LoVo (cell line): ENCODE data around the gene U2SURP.
"Not testable (repeated sequence)": the region's sequence is repeated elsewhere in the genome, so short reads cannot be mapped to it uniquely, and the experiment has no call there.

Source experiments
- DNase-seq: peaks from one replicate; pipeline ENCODE4 v3.0.0-alpha.2; 2016; ENCODE audit warnings: low spot score

The U2SURP gene

DNA sequence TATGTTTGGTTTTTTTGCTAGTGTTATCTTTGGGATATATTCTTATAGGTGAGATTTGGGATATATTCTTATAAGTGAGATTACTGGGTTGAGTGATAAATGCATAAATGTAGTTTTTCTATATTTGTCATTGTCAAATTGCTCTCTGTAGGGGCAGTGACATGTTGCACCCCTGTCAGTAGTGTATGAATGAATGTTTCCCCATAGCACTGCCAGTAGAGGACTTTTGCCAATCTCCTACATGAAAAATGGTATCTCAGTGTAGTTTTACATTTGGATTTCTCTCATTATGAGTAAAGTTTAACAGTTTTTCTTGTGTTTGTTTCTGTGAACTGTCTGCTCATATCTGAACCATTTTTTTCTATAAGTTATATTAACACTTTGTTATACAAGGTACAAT lies 13.6 kb downstream of the U2SURP start:
- no peak for DNase-seq

DNA sequence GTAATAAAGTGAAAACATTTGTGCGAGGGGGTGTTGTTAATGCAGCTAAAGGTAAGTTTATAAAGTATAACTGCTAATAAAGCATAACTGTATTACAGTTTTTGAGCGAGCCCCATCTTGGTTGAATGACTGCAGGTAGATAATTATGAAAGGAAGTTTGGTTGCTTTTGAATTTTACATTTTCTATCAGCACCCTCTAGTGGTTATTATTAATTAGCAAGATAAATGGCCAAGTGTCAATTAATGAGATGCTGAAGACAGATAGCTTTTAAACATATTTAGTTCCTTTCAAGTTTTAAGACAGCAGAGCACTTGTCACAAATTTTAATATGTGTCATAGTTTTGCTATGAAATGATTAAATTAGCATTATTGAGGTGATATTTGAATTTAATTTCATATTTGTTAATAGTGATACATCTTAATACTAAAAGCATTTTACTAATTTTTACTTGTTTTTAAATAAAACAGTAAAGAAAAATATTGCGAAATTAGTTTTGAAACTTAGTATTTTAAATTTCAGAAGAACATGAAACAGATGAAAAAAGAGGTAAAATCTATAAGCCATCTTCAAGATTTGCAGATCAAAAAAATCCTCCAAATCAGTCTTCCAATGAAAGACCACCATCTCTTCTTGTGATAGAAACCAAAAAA lies 15.1 kb downstream of the U2SURP start:
- peak; percentile 14 for DNase-seq

DNA sequence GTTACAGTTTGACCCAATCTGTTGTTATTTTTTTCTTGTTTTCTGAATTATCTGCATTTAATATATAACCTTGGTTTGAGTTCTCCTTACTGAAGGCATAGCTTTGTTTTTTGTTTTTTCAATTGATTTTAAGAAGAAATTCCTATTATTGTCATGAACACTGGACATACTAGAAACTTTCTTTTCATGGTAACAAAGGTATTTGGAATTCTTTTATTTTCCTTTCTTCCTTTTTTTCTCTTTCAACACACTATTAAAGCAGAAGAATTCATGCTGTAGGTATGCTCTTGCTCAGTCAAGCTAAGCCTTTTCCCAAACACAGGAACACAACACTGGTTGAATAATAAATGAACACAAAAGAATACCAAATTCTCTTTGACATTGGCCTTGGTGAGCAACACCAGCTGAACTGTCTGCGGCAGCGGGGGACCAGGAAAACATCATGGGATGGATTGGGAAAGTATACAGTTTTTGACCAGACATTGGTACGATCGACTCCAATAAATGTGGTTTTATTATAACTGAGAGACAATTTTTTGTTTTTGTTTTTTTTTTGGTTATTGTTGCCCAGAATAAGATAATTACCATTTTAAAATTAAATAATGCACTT lies 23.1 kb downstream of the U2SURP start:
- no peak for DNase-seq

DNA sequence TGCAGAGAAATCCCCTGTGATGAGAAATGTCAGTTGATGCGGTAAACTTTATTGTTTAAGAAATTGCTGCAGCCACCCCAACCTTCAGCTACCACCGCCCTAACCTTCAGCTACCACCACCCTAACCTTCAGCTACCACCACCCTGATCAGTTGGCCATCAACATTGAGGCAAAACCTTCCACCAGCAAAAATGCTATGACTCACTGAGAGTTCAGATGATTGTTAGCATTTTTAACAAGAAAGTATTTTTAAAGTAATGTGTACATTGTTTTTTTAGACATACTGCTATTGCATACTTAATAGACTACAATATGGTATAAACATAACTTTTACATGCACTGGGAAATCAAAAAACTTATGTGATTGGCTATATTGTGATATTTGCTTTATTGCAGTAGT lies 30.0 kb downstream of the U2SURP start:
- no peak for DNase-seq

DNA sequence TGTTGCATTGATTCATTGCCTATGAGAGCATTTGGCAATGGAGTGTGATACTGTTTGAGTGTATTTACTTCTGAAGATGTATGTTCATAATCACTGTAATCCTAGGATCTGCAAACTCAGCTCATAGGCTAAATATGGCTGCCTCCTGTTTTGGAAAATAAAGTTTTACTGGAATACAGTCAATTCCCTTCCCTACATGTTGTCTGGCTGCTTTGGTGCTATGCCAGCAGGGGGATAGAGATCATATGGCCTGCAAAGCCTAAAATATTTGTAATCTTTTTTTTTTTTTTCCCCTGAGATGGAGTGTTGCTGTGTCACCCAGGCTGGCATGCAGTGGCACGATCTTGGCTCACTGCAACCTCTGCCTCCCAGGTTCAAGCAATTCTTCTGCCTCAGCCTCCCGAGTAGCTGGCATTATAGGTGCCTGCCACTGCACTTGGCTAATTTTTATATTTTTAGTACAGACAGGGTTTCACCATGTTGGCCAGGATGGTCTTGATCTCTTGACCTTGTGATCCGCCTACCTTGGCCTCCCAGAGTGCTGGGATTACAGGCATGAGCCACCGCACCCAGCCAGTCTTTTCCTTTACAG lies 30.5 kb downstream of the U2SURP start:
- DNase-seq = not testable (repeated sequence)

DNA sequence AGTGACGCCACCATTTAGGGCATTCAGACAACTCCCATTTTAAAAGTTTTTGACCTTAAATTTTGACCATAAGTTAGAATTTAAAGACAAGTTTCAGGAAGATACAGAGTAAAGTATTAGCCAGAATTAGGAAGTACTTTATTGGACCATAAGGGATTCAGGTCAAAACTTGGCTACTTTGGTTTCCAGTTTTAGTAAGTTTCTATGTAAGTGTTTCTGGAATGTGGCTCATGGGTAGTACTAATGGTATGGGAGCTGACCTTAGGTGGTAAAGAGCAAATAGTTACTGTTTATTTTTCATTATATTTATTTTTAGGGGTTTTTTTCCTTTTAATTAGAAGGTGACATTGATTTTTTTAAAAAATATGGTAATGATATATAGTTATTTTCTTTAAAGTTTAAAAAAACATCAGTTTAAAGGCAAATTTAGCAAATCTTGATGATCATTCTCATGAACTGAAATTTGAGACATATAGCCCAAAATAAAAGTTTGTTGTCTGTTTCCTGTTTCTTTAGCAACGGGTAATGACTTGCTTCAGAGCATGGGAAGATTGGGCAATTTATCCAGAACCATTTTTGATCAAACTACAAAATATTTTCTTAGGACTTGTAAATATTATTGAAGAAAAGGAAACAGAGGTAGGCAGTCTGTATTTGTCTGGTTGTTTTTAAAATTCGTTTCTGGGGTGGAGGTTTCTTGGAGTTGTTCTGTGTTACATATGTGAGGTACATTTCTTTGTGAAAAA lies 34.3 kb downstream of the U2SURP start:
- DNase-seq = no peak

DNA sequence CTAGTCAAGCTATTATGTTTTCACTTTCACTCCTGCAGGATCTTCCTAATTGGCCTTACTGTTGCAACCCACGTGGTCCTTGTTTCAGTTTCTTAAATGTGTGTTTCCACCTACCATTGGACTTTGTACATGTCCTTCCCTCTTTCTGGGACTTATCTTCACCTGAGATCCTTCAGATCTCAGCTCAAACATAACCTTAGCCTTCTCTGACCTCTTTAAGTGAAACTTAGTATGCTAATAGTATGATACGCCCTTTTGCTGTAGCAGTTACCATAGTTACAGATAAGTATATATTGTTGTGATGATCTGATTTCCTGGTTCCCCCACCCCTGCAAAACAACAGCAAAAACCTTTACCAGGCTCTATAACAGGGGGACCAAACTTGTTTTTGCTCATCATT lies 35.2 kb downstream of the U2SURP start:
- no peak for DNase-seq

DNA sequence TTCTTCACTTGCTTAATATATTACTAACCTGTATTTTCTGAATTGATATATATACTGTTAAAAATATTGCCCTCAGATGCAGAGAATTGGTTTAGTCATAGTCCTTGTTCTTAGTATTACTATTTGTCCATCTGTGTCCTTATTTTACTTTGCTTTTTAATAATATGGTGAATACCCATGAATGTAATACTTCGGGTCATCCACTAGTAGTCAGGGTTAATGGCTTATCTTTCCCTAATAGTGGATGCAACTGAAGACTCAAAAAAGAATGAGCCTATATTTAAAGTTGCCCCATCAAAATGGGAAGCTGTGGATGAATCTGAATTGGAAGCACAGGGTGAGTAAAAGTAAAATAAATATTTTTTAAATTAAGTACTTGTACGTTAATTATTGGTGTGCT lies 36.5 kb downstream of the U2SURP start:
- DNase-seq = no peak

DNA sequence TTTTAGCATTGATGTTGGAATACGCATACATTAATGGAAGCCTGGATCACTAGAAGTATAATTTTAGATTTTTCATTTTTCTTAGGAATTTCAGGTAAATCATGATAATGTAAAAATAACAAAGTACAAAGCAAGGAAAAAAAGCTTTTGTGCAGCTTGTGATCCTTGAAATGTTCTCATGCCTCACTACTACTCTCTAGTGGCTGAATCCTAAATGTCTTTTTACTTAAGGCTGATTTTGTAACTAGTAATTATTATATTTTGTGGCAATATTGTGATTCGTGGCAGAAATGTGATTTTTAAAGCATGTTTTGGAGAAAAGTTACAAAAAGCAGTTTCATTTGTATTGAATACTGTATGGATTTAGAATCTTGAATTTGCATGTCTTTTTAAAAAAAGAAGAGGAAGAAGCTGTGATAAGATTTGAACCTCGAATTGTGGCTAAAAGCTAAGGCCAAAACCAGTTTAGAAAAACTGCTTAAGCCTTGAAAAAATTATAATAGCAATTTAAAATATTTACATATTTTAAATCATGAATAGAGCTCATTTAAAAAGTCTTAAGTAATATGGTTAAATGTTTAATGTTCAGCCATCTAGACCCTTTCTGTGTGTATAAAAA lies 39.0 kb downstream of the U2SURP start:
- no peak for DNase-seq

DNA sequence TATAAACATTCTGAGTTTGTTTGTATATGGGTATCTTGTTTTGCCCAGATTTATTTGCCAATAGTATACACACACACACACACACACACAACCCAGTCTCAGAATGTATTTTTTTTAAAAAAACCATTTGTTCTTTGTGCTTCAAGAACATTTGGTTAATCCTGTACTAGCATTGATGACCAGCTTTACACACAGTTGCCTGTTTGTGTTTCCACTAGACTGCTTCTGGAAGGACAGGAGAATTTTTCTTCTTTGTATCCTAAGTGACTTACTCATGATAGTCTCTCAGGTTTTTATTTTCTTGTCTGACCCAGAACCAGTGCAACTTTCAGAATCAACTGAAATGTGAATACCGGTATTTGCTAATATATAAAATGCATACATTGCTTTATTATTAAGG lies 40.5 kb downstream of the U2SURP start:
- no peak for DNase-seq

DNA sequence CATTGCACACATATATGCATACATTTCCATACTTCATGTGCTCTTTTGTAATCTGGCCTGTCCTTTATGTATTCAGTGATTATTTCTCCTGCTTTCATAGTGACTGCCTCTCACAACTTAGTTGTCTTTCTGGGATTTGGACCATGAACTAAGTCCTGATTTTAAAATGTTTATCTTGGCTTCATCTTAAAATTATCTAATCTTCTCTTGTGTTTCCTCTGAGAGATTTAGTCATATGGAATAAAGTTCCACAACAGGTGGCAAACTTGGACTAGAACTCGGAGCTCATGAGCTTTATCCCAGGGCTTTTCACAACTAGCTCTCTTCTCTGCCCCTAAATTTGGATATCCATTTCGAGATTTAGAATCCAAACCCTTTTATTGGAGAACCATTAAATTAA lies 44.3 kb downstream of the U2SURP start:
- DNase-seq = no peak

DNA sequence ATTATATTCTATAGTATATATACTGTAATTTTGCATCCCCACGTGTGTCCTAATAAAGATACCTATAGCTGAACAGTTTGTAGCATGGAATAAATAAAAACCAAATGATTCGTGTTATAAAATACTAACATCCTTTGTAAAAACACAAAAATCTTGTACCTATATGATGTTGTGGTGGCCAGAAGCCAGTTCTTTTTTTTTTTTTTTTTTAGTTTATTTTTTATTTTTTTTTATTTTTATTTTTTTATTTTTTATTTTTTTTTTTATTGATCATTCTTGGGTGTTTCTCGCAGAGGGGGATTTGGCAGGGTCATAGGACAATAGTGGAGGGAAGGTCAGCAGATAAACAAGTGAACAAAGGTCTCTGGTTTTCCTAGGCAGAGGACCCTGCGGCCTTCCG lies 44.7 kb downstream of the U2SURP start:
- DNase-seq = not testable (repeated sequence)

DNA sequence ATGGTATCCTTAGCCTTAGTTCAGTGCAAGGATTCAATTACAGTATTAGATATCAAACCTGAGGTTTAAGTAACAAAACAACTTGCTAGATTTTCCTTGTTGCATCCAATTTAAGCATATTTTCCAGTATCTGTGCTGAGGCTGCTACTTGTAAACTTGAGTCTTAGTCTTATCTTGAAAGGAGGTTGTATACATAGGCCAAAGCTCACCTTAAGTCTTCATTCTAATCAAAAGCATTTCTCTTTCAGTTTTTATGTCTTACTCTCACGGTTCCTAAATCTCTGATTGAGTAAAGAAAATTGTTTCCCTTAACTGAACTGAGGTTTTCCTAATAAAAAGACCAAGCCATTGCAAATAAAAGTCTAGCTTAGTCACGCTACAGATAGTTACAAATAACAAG lies 52.6 kb downstream of the U2SURP start:
- no peak for DNase-seq

DNA sequence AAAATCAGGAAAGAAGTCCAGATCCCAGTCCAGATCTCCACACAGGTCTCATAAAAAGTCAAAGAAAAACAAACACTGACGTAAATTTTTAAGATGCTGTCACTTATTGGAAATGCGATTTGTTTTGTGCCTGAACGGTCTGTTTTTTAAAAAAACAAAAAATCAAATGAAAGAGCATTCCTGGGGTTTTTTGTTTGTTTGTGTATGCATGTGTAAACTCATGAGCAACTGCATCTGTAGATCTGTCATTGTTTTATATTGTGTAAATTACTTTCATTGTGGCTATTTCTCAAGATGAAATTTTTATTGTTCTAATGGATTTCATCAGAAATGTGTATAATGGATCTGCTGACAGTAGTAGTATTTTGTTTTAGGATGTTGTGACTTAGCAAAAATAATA lies 55.0 kb downstream of the U2SURP start:
- DNase-seq = no peak

DNA sequence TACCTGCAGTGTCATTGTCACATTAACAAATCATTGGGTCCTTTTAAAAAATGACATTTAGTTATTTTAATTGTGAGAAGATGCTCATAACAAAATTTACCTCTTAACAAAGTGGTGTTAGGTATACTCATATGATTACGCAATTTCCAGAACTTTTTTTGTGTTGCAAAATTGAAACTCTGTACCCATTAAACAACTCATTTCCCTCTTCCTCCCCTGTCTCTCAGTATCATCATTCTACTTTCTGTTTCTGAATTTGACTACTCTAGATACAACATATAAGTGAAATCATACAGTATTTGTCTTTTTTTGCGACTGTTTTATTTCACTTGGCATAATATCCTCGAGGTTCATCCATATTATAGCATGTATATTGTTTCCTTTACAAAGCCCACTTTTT lies 59.5 kb downstream of the U2SURP start:
- DNase-seq = no peak

DNA sequence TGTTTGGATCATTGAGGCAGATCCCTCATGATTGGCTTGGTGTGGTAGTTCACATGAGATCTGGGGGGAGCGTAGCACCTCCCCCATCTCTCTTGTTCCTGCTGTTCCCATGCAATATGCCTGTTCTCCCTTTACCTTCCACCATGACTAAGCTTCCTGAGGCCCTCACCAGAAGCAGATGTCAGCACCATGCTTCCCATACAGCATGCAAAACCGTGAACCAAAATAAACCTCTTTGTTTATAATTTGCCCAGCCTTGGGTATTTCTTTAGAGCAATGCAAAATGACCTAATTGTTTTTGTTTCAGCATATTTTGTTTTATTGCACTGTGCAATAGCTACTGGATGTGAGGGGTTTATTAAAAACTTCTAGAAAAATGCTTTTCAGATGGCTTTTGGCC lies 61.6 kb downstream of the U2SURP start:
- no peak for DNase-seq

DNA sequence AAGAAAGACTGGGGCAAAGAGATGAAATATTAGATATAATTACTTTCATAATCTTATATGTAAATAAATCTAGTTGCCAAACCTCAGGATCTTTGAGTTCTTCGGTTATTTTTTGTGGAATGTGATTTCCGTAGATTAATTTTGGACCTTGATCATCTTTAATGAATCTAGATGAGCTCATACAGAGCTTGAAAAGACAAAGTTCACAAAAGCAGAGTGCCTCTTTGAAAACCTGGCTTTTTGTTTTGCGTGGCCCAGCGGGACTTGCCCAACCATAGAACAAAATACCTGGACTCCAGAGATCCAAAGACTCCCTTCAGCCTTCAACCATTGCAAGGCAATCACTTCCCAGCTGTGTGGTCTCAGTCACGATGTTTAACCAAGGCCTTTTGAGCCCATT lies 63.4 kb downstream of the U2SURP start:
- DNase-seq = no peak

DNA sequence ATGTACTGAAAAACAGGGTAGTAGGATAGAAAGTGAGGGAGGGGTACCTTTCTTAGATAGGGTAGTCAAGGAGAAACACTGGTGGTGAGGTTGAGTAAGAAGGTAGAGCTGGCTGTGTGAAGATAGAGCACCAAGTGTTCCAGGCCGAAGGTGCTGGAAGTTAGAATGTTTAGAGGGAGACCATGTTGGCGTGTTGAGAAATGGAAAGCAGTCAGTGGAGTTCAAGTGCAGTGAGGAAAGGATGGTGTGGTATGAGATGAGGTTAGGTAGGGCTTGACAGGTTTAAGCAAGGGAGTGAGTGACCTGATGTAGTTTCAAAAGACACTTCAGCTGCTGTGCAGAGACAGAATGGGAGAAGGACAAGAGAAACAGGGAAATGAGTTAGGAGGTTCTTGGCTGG lies 64.0 kb downstream of the U2SURP start:
- DNase-seq = no peak

DNA sequence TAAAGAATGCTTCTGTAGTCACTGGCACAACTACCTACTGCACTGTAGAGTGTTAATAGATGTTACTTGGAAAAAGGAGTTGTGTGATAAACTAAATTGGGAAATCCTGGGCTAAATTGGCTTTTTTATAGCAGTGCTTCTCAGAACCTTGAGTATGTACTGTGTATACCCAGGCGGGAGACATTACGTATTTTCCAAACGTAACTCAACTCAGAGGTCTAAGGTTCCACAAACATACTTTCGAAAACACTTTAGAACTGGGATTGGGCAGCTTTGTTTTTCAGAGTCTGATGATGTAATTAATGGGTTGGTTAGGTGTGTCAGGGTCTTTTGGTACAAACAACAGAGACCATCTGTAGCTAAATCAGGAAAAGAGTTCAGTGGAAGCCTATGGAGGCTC lies 64.7 kb downstream of the U2SURP start:
- DNase-seq = no peak

DNA sequence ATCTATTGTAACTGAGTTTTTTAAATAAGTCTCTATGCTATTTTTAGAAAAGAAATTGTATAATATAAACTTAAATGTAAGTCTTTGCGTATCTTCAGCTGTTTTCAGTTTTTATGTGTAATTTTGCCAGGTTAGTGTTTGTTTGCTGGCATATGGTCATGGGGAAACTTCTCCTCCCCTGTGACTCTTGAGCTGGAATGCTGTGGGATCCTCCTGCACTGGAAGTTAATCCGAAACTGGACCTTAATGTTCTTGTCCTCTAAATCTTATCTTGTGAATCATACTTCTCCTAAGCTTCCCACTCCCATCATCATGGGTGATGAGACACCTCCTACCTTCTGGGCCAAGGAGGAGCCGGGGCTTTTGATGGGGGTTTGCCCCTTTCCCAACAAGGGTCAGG lies 65.8 kb downstream of the U2SURP start:
- no peak for DNase-seq

DNA sequence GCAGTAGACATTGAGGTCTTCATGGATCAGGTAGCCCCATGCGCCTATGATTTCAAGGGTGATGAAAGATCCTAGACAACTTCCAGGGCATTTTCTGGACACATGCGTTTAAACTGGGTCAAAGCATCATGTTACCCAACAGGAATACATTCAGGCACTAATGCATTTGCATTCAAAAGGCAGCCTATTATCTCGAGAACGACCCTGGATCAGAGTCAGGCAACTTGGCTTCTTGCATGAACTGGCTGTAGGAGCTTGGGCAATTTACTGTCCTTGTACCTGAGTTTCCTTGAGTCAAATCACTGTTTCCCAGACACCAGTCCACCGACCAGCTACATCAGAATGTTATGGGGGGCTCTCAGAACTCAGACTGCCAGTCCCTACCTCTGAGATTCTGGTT lies 66.7 kb downstream of the U2SURP start:
- DNase-seq = no peak

DNA sequence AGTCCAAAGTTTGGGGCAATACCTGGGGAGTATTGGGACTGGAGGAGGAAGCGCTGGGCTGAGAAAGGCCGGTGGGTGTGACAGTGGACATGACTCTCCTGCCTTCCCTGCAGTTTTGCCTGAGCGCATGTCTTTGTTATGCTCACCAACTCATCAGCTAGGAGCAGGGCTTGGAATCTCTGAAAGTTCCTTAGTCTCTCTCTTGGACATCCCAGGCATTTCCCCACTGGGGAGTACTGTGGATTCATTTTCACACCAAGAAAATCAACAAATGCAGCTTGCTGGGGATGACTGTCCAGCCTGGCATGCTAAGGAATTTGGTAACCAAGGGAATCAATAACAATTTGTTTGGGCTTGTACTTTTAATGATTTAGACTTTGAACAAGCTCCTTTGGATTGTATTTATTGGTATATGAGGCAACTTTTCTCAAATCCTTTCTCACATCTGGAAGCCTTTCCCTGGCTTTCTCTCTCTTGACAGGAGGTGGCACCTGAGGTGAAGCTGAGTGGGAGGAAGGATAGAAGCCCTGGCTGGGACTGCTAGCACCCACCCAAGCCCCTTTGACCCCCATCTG lies 69.7 kb downstream of the U2SURP start:
- peak; percentile 46 for DNase-seq
